VCaP (cell line): Measurements from ENCODE around the gene RDX.
A peak's percentile ranks its signal among the peaks of the same experiment; 100 is the strongest.

Experiments used
- H3K27ac ChIP-seq: fragments of 450-650 bp; 2 replicates; pipeline ENCODE4 v1.5.1; 2017
- TF ChIP-seq, protein P1 (sequence below): fragments of 450-650 bp; conservative IDR thresholded peaks from 2 replicates; pipeline ENCODE4 v1.5.1; 2017; ENCODE audit warnings: mild to moderate bottlenecking, moderate library complexity

Gene RDX

DNA sequence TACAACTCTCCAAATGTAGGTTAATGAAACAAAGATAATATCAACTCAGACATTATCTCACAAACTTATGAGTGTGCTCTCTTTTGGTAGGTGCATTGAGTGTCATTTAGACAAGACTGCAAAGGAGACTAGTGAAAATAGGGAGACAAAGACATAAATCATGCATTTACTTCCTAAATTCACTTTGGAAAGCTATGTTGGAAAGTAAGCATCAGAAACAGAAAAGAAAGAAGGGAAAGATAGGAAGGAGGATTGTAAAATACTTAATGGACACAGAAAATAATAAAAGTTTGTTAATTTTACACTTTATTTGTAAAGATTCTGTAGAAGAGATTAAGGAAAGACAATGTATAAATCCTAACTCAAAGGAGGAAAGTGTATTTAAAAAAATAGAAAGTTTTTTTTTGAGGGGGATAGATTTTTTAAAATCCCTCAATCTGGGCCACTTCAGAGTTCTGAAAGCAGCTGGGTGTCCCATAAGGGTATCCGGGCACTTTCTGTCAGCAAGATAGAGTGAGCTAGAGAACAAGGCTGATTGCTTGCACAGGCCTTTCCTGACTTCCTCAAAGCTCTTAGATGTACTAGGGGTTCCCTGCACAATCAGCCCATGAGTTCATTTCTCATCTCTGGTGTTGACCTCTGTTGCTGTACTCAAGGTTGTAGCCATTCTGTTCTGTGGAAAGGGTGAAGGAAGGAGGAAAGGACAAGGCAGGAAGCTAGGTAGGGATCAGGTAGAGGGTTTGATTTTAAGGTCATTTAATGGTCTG is 22.4 kb upstream of the RDX start:
- H3K27ac ChIP-seq = no peak overlapping the region
- TF ChIP-seq, protein P1, sequence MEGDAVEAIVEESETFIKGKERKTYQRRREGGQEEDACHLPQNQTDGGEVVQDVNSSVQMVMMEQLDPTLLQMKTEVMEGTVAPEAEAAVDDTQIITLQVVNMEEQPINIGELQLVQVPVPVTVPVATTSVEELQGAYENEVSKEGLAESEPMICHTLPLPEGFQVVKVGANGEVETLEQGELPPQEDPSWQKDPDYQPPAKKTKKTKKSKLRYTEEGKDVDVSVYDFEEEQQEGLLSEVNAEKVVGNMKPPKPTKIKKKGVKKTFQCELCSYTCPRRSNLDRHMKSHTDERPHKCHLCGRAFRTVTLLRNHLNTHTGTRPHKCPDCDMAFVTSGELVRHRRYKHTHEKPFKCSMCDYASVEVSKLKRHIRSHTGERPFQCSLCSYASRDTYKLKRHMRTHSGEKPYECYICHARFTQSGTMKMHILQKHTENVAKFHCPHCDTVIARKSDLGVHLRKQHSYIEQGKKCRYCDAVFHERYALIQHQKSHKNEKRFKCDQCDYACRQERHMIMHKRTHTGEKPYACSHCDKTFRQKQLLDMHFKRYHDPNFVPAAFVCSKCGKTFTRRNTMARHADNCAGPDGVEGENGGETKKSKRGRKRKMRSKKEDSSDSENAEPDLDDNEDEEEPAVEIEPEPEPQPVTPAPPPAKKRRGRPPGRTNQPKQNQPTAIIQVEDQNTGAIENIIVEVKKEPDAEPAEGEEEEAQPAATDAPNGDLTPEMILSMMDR = no peak

DNA sequence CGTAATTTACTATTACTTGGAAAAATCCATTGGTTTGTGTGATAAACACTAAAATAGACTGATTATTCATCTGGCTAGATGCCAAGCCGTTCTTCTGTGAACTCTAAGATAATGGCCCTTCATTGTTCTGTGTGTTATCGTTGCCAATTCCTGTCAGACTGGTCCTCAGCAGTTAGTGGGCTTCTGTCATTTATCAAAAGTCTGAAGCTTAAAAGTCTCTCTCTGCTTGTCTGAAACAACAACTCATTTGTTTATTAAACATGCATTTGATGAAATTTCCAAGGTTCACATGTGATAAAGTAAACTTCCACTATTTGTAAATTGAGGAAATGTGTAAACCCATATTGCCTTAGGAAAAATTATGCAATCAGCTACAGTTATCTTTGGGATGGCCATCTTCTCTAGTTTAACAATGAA is 21.1 kb upstream of the RDX start:
- TF ChIP-seq, protein P1 = no peak
- H3K27ac ChIP-seq = no peak overlapping the region

DNA sequence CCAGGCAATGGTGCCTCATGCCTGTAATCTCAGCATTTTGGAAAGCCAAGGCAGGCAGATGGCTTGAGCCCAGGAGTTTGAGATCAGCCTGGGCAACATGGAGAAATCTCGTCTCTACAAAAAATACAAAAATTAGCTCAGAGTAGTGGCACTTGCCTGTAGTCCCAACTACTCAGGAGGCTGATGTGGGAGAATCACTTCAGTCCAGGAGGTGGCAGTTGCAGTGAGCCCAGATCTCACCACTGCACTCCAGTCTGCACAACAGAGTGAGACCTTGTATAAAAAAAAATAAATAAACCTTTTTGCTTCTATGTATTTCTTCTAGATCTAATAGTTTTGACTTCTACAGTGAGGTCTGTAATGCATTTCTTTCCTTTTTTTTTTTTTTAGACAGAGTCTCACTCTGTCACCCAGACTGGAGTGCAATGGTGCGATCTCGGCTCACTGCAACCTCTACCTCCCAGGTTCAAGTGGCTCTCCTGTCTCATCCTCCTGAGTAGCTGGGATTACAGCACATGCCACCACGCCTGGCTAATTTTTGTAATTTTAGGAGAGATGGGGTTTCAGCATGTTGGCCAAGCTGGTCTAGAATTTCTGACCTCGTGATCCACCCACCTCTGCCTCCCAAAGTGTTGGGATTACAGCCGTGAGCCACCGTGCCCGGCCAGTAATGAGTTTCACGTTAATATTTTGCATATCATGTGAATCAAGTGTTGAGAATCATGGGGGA is 18.1 kb upstream of the RDX start:
- TF ChIP-seq, protein P1 = no peak
- no peak overlapping the region for H3K27ac ChIP-seq

DNA sequence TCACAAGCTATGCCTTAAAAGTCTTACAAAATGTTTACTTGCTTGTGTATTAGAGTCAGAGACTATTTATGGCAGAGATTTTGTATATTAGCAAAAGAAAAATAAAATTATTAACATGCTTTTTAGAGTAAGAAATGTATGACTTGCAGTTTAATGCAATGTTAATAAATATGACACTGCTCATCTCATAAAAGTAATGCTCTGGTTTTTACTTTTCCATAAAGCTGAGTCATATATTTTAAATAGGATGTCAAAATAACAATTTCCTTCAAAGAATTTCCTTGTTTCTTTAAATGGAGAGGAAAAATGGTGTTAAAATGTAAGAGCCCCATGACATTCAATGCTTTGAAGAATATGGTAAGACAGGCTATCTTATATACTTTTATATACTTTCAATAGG is 16.3 kb upstream of the RDX start:
- TF ChIP-seq, protein P1 = no peak
- H3K27ac ChIP-seq = no peak overlapping the region

DNA sequence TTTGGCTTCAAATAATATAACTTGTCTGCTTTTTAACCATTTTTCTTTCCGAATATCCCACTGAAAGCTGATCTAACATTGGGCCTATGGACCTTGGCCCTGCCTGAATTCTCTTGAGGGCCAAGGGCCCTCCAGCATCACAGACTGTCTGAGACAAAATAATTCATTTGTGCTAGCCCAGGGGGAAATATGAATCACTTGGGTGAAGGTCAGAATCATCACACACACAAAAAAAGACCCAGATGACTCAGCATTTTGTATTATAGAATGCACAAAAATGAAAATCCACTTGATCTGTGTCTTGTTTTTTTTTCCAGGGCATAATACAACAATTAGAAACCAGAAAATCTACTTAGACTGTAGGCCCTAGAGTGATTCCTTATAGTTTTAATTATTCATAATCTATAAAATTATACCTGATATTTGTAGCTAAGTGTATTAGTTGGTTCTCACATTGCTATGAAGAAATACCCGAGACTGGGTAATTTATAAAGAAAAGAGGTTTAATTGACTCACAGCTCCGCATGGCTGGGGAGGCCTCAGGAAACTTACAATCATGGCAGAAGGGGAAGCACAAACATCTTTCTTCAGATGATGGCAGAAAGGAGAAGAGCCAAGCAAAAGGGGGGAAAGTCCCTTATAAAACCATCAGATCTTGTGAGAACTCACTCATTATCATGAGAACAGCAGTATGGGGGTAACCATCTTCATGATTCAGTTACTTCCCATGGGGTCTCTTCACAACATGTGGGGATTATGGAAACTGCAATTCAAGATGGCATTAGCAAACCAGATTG is 15.6 kb upstream of the RDX start:
- H3K27ac ChIP-seq = no peak overlapping the region

DNA sequence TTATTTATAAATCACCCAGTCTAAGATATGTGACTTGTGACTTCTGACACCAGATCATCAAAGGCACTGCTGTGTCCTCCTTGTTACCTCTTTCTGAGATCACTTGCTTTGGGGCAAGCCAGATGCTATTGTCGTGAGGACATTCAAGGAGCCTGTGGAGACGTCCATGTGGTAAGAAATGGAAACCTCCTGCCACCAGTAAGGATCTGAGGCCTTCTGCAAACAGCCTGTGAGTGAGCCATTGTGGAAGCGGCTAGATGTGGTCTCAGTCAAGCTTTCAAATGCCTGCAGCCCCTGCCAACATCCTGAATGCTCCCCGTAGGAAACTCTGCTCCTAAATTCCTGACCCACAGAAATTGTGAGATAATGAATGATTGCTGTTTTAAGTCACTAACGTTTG is 11.7 kb upstream of the RDX start:
- no peak overlapping the region for H3K27ac ChIP-seq
- TF ChIP-seq, protein P1 = no peak

More for the DNA sequence above, 15.6 kb upstream of the RDX start:
- TF ChIP-seq, protein P1 = no peak

DNA sequence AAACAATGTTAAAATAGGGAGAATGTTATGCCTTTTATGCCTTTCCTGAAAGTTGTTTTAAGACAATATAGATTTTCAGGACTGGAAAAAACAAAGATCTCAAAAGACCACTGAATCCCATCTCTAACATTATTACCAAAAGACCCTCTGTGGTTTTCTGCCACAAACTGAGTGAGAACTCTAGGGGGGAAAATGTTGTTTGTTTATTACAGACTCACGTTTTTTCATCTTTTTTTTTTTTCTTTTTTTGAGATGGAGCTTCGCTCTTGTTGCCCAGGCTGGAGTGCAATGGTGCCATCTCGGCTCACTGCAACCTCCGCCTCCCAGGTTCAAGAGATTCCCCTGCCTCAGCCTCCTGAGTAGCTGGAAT is 9.6 kb upstream of the RDX start:
- peak overlapping the region; percentile 66 for H3K27ac ChIP-seq
